ENCODE results near the gene KIZ. TPM values are rescaled to one million over a fixed set of nuclear protein-coding genes. Genes with fewer than 3 reads are reported as not detected.

KIZ gene
- total and polyA plus RNA-seq, 2 experiments from 2014 or later, result 11.0 to 55.4 TPM

GRCh38 chr20:21228511-21228910 is 102.6 kb downstream of the KIZ start:
- Histone ChIP-seq H3K4me3 (no peak overlapping the region), H3K36me3 (no peaks in the 10 kb centered on the region), H3K4me1 (ENCODE audit: low read depth) (no peaks in the 10 kb centered on the region), H3K27me3 (no peaks in the 10 kb centered on the region), H3K27ac (no peak overlapping the region), H3K9me3 (ENCODE audit: low read depth) (no peaks in the 10 kb centered on the region)
- TF ChIP-seq CTCF (IDR thresholded peaks at IDR 0.05; ENCODE audit: low read depth, low read length), result no peak
- no peak for DNase-seq (ENCODE audit: low read depth in 1 of 2, low spot score in 1 of 2)

- H3K9me3 ChIP-seq (ENCODE audit: low read depth), result no peaks in the 10 kb centered on the region
- no peaks in the 10 kb centered on the region for H3K4me1 ChIP-seq (ENCODE audit: low read depth)
- no peak overlapping the region for H3K27ac ChIP-seq
- DNase-seq (ENCODE audit: low read depth in 1 of 2, low spot score in 1 of 2), result no peak
- H3K27me3 ChIP-seq, result no peaks in the 10 kb centered on the region
- H3K36me3 ChIP-seq, result no peaks in the 10 kb centered on the region
- H3K4me3 ChIP-seq, result no peak overlapping the region
- no peak for TF ChIP-seq CTCF (IDR thresholded peaks at IDR 0.05; ENCODE audit: low read depth, low read length)
Measured at GRCh38 chr20:21229163-21229562, 103.3 kb downstream of the KIZ start.

- H3K4me1 ChIP-seq (ENCODE audit: low read depth), result no peaks in the 10 kb centered on the region
Measured at GRCh38 chr20:21230220-21230619, 104.3 kb downstream of the KIZ start.

GRCh38 chr20:21230686-21231085 is 104.8 kb downstream of the KIZ start:
- Histone ChIP-seq H3K27me3 (no peaks in the 10 kb centered on the region), H3K36me3 (no peaks in the 10 kb centered on the region), H3K4me3 (no peak overlapping the region), H3K9me3 (ENCODE audit: low read depth) (no peaks in the 10 kb centered on the region), H3K27ac (no peak overlapping the region), H3K4me1 (ENCODE audit: low read depth) (no peaks in the 10 kb centered on the region)
- no peak for DNase-seq (ENCODE audit: low read depth in 1 of 2, low spot score in 1 of 2)
- no peak for TF ChIP-seq CTCF (IDR thresholded peaks at IDR 0.05; ENCODE audit: low read depth, low read length)

More at GRCh38 chr20:21230220-21230619, 104.3 kb downstream of the KIZ start:
- no peaks in the 10 kb centered on the region for H3K27me3 ChIP-seq
- no peak overlapping the region for H3K4me3 ChIP-seq
- H3K27ac ChIP-seq, result no peak overlapping the region
- no peaks in the 10 kb centered on the region for H3K9me3 ChIP-seq (ENCODE audit: low read depth)
- no peaks in the 10 kb centered on the region for H3K36me3 ChIP-seq
- no peak for TF ChIP-seq CTCF (IDR thresholded peaks at IDR 0.05; ENCODE audit: low read depth, low read length)
- no peak for DNase-seq (ENCODE audit: low read depth in 1 of 2, low spot score in 1 of 2)

GRCh38 chr20:21232546-21233280 is 106.8 kb downstream of the KIZ start:
- Histone ChIP-seq H3K36me3 (no peaks in the 10 kb centered on the region), H3K27ac (no peak overlapping the region), H3K4me1 (ENCODE audit: low read depth) (no peaks in the 10 kb centered on the region), H3K9me3 (ENCODE audit: low read depth) (no peaks in the 10 kb centered on the region), H3K4me3 (no peak overlapping the region), H3K27me3 (no peaks in the 10 kb centered on the region)
- no peak for DNase-seq (ENCODE audit: low read depth in 1 of 2, low spot score in 1 of 2)
- TF ChIP-seq CTCF (IDR thresholded peaks at IDR 0.05; ENCODE audit: low read depth, low read length), result no peak

Measured in cardiac muscle cell (in vitro differentiated cells and primary cell).